Suppressor macrophage treated with lipopolysaccharide for 1 hour (primary cell): ENCODE results near the gene PRKN.

Source experiments
- DNase-seq, 3 donors: peaks; one replicate each; pipeline ENCODE4 v3.0.0-alpha.2; 2020 to 2022

The PRKN gene

GRCh38 chr6:162613310-162613709 is 114.3 kb downstream of the PRKN start:
- no peak for DNase-seq

- no peak for DNase-seq
Observed at GRCh38 chr6:162612613-162613012, 115.0 kb downstream of the PRKN start.

GRCh38 chr6:162610351-162610750 is 117.2 kb downstream of the PRKN start:
- no peak for DNase-seq

- no peak for DNase-seq
Observed at GRCh38 chr6:162605881-162606280, 121.7 kb downstream of the PRKN start.

GRCh38 chr6:162603231-162604015 is 124.1 kb downstream of the PRKN start:
- DNase-seq = no peak

- DNase-seq = no peak
Observed at GRCh38 chr6:162602759-162603158, 124.8 kb downstream of the PRKN start.

- DNase-seq = no peak
Observed at GRCh38 chr6:162596676-162597075, 130.9 kb downstream of the PRKN start.

- DNase-seq = no peak
Observed at GRCh38 chr6:162591517-162591916, 136.0 kb downstream of the PRKN start.

- DNase-seq = no peak
Observed at GRCh38 chr6:162581988-162582780, 145.4 kb downstream of the PRKN start.

- DNase-seq = no peak
Observed at GRCh38 chr6:162580619-162581018, 146.9 kb downstream of the PRKN start.

GRCh38 chr6:162576016-162576415 is 151.6 kb downstream of the PRKN start:
- no peak for DNase-seq

- no peak for DNase-seq
Observed at GRCh38 chr6:162572240-162572639, 155.3 kb downstream of the PRKN start.

GRCh38 chr6:162568266-162568665 is 159.3 kb downstream of the PRKN start:
- no peak for DNase-seq

- DNase-seq = no peak
Observed at GRCh38 chr6:162562041-162562440, 165.5 kb downstream of the PRKN start.

GRCh38 chr6:162560891-162561290 is 166.7 kb downstream of the PRKN start:
- no peak for DNase-seq

GRCh38 chr6:162554531-162554930 is 173.0 kb downstream of the PRKN start:
- no peak for DNase-seq

- no peak for DNase-seq
Observed at GRCh38 chr6:162546905-162547304, 180.7 kb downstream of the PRKN start.

GRCh38 chr6:162543221-162543620 is 184.3 kb downstream of the PRKN start:
- no peak for DNase-seq

- no peak for DNase-seq
Observed at GRCh38 chr6:162541019-162541601, 186.5 kb downstream of the PRKN start.

- DNase-seq = no peak
Observed at GRCh38 chr6:162539321-162539720, 188.2 kb downstream of the PRKN start.

- DNase-seq = no peak
Observed at GRCh38 chr6:162538643-162539064, 188.9 kb downstream of the PRKN start.

GRCh38 chr6:162533009-162533400 is 194.6 kb downstream of the PRKN start:
- DNase-seq = no peak

GRCh38 chr6:162532283-162533008 is 195.1 kb downstream of the PRKN start:
- DNase-seq = no peak
